ENCODE measurements around the gene ZBTB26. TPM values are rescaled to one million over a fixed set of nuclear protein-coding genes. Genes with fewer than 3 reads are reported as not detected.

Gene ZBTB26
- 8.8 TPM for polyA plus RNA-seq (ENCODE audit: insufficient read length)

GRCh38 chr9:122931226-122932121 lies at the start of gene ZBTB26:
Gene ZBTB26 (minus strand): TSS chr9:122931512. CDS start chr9:122919934, 11,578 bp downstream.
- DNase-seq (ENCODE audit: low read depth) = peak; percentile 72

GRCh38 chr9:122978601-122979000 lies 47.3 kb upstream of the ZBTB26 start:
- DNase-seq (ENCODE audit: low read depth) = no peak

GRCh38 chr9:122975196-122975595 lies 43.9 kb upstream of the ZBTB26 start:
- no peak for DNase-seq (ENCODE audit: low read depth)

- no peak for DNase-seq (ENCODE audit: low read depth)
Observed at GRCh38 chr9:122961139-122961538, 29.8 kb upstream of the ZBTB26 start.

- no peak for DNase-seq (ENCODE audit: low read depth)
Observed at GRCh38 chr9:122955961-122956360, 24.6 kb upstream of the ZBTB26 start.

- DNase-seq (ENCODE audit: low read depth) = no peak
Observed at GRCh38 chr9:122954253-122954691, 23.0 kb upstream of the ZBTB26 start.

GRCh38 chr9:122951056-122951455 lies 19.7 kb upstream of the ZBTB26 start:
- no peak for DNase-seq (ENCODE audit: low read depth)

GRCh38 chr9:122950263-122950662 lies 19.0 kb upstream of the ZBTB26 start:
- no peak for DNase-seq (ENCODE audit: low read depth)

GRCh38 chr9:122949696-122950095 lies 18.4 kb upstream of the ZBTB26 start:
- no peak for DNase-seq (ENCODE audit: low read depth)

GRCh38 chr9:122948313-122948712 lies 17.0 kb upstream of the ZBTB26 start:
- DNase-seq (ENCODE audit: low read depth) = no peak

GRCh38 chr9:122946461-122947005 lies 15.2 kb upstream of the ZBTB26 start:
- no peak for DNase-seq (ENCODE audit: low read depth)

GRCh38 chr9:122944960-122945888 lies 13.9 kb upstream of the ZBTB26 start:
- no peak for DNase-seq (ENCODE audit: low read depth)

- no peak for DNase-seq (ENCODE audit: low read depth)
Observed at GRCh38 chr9:122941582-122942234, 10.4 kb upstream of the ZBTB26 start.

- peak; percentile 96 for DNase-seq (ENCODE audit: low read depth)
Observed at GRCh38 chr9:122940749-122941581, 9.7 kb upstream of the ZBTB26 start, which contains the start of gene RABGAP1. Gene RABGAP1 (plus strand): TSS chr9:122941020. CDS start chr9:122957060, 16,040 bp downstream.

- DNase-seq (ENCODE audit: low read depth) = no peak
Observed at GRCh38 chr9:122940454-122940748, 9.1 kb upstream of the ZBTB26 start.

- no peak for DNase-seq (ENCODE audit: low read depth)
Observed at GRCh38 chr9:122939601-122940000, 8.3 kb upstream of the ZBTB26 start.

- DNase-seq (ENCODE audit: low read depth) = no peak
Observed at GRCh38 chr9:122936883-122937282, 5.6 kb upstream of the ZBTB26 start.

- no peak for DNase-seq (ENCODE audit: low read depth)
Observed at GRCh38 chr9:122936464-122936863, 5.2 kb upstream of the ZBTB26 start.

- no peak for DNase-seq (ENCODE audit: low read depth)
Observed at GRCh38 chr9:122930541-122931225, 629 bp downstream of the ZBTB26 start.

GRCh38 chr9:122929796-122930354 lies 1.4 kb downstream of the ZBTB26 start:
- no peak for DNase-seq (ENCODE audit: low read depth)

All from forelimb muscle (tissue), 1 donor.